Measurements from ENCODE around the gene RAB2B.

Gene RAB2B

DNA sequence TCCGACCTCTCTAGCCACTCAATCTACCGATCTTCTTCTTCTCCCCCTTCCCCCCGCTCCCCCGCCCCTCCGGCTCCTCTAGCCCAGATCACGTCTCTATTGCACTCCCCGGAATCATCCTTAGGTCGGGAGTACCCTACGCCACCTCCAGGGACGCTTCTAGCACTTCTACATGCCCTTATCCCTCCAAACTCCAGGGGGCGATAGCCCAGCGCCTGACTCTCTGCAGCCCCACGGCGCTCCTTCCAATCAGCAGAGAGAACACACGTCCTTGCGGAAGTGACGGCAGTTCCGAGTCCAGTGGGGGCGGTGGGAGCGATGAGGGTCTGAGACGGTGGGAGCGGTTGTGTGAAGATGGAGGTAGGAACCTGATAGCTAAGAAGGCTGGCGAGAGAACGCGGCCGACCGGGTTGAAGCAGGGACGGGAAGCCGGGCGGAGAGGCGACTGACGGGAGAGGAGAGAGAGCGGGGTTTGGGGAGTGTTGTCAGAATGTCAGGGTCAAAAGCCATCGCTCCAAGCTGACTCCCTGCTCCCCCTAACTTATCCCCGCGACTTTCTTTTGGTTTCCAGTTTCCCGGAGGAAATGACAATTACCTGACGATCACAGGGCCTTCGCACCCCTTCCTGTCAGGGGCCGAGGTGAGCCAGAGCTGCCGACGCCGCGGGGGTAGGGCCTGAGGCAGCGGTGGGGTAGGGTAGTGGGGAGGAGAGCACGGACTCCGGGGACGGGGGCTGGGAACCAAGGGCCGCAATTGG lies at the start of gene RAB2B, which contains the start of gene TOX4:
TSS of gene RAB2B (minus strand) at position 35 of the 757 bp plus-strand sequence. CDS start 87 bp downstream, outside the sequence.
TSS of gene TOX4 (plus strand) at position 271 of the 757 bp plus-strand sequence. CDS start at position 355, 84 bp downstream.
- peak; percentile 97 for DNase-seq (ENCODE audit: extremely low read depth, low read depth)
- TF ChIP-seq, protein P1, sequence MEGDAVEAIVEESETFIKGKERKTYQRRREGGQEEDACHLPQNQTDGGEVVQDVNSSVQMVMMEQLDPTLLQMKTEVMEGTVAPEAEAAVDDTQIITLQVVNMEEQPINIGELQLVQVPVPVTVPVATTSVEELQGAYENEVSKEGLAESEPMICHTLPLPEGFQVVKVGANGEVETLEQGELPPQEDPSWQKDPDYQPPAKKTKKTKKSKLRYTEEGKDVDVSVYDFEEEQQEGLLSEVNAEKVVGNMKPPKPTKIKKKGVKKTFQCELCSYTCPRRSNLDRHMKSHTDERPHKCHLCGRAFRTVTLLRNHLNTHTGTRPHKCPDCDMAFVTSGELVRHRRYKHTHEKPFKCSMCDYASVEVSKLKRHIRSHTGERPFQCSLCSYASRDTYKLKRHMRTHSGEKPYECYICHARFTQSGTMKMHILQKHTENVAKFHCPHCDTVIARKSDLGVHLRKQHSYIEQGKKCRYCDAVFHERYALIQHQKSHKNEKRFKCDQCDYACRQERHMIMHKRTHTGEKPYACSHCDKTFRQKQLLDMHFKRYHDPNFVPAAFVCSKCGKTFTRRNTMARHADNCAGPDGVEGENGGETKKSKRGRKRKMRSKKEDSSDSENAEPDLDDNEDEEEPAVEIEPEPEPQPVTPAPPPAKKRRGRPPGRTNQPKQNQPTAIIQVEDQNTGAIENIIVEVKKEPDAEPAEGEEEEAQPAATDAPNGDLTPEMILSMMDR (IDR thresholded peaks at IDR 0.05; ENCODE audit: low read depth, low read length) = peak; percentile 99

- peak; percentile 23 for DNase-seq (ENCODE audit: extremely low read depth, low read depth)
- TF ChIP-seq, protein P1 (IDR thresholded peaks at IDR 0.05; ENCODE audit: low read depth, low read length) = no peak
Observed at GRCh38 chr14:21525962-21526671, 49.4 kb upstream of the RAB2B start, which contains the start of gene SALL2. Gene SALL2, minus strand, starts transcription at chr14:21526346. Its CDS starts 219 bp downstream, at chr14:21526127.

DNA sequence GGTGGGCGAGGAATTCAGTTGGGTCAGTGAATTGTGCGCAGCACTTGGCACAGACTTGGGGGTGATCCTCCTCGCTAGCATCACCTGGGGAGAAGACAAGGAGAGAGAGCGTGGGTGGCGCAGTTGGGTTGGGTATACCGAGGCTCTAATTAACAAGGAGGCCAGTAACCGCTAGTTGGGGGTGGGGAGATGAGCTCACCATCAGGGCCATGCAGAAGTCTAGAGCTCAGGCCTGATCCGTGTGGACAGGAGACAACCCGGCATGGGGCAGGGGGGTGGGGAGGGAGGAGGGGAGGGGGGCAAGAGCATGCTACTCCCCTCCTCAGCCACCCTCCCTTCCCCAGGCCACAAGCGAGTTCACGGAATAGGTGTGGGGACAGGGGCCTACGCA lies 48.8 kb upstream of the RAB2B start:
- DNase-seq (ENCODE audit: extremely low read depth, low read depth) = no peak
- TF ChIP-seq, protein P1 (IDR thresholded peaks at IDR 0.05; ENCODE audit: low read depth, low read length) = no peak

DNA sequence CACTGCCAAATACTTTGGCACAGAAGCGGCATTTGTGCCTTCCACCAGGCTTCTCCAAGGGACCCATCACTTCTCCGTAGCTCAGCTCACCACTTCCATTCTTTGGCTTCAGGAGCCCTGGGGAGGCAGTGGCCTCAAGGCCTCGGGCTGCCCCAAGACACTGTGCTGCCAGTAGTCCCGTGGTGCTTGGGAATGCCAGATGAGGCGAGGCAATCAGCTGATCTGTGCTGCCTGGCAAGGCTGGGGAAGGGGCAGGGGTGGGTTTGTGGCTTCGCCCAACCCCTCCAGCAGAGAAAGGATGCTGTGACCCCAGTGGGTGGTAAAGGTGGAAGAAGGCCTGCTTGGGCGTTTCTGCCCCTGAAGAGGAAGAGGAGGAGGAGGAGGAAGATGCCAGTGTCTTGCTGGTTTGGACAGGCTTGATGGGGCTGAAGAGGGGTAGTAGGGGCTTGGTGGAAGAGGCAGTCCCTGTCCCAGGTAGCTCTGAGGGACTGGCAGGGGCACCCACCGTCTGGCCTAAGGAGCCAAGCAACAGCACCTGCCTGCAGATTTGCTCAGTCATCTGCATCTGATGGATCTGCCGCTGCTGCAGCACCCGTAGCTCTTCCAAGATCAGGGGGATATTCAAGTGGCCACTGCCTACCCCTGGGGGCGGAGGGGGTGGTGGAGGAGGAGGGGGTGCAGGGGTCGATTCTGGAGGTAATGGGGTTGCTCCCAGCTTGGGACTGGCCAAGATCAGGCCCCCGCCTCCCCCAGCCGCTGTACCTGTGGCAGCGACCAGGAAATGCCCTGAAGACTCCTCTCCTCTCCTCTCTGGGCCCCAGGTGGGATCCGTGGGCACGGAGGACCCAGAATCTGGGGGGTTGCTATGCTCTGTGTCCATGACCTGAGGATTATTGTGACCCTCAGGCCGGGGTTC lies 48.1 kb upstream of the RAB2B start:
- TF ChIP-seq, protein P1 (IDR thresholded peaks at IDR 0.05; ENCODE audit: low read depth, low read length) = no peak
- DNase-seq (ENCODE audit: extremely low read depth, low read depth) = no peak

- no peak for DNase-seq (ENCODE audit: extremely low read depth, low read depth)
- TF ChIP-seq, protein P1 (IDR thresholded peaks at IDR 0.05; ENCODE audit: low read depth, low read length) = no peak
Observed at GRCh38 chr14:21523203-21523602, 46.4 kb upstream of the RAB2B start.

DNA sequence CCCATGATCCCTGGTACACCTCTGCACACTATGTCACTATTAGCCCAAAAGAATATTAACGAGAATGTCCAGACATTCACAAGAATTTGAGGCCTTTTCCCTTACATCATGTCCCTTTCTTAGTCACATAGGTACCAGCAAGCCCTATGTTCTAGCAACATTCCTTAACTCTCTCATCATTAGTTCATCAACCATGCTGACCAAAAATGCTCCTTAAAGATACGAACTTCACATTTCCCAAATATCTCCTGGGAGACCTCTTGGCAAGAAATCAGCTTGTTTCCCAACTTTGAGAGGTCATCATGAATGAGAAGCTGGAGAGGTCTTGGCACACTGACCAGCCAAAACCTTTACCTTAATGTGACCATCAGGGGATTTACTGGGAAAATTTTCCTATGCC lies 44.7 kb upstream of the RAB2B start:
- TF ChIP-seq, protein P1 (IDR thresholded peaks at IDR 0.05; ENCODE audit: low read depth, low read length) = no peak
- no peak for DNase-seq (ENCODE audit: extremely low read depth, low read depth)

Data from AG09319 (cell line).